ENCODE data around the gene ZMIZ1. TPM values are rescaled to one million over a fixed set of nuclear protein-coding genes. Genes with fewer than 3 reads are reported as not detected.

ZMIZ1 gene
- total RNA-seq, 1 experiment from 2014 or later, result 34.2 TPM

GRCh38 chr10:79266084-79266483 lies 197.3 kb downstream of the ZMIZ1 start:
- intact Hi-C loops (cut with micrococcal nuclease; ENCODE audit: unreplicated experiment), result no loop called here
- no peak for TF ChIP-seq CTCF (IDR thresholded peaks at IDR 0.05)
- no peak for TF ChIP-seq REST (IDR thresholded peaks at IDR 0.05; ENCODE audit: insufficient read depth in 1 of 2, low read depth in 2 of 2, low read length in 1 of 2)
- TF ChIP-seq SIN3A (IDR thresholded peaks at IDR 0.05; ENCODE audit: borderline replicate concordance, insufficient read depth, low read depth, low read length), result no peak
- no peak for TF ChIP-seq TCF7L2 (IDR thresholded peaks at IDR 0.05; ENCODE audit: low read depth, low read length)
- TF ChIP-seq POLR2AphosphoS5 (IDR thresholded peaks at IDR 0.05; ENCODE audit: low read depth, low read length), result no peak

GRCh38 chr10:79266543-79267312 lies 198.0 kb downstream of the ZMIZ1 start:
- no peak for ATAC-seq
- intact Hi-C loops (cut with micrococcal nuclease; ENCODE audit: unreplicated experiment), result no loop called here
- BruUV-seq (replicated peaks), result no TSS peak
- H3K9me3 ChIP-seq (ENCODE audit: control insufficient read depth, insufficient read depth, low read depth, low read length), result no peaks in the 10 kb centered on the region
- no peaks in the 10 kb centered on the region for H3K27me3 ChIP-seq (ENCODE audit: control insufficient read depth, insufficient read depth, low read length)
- no peak overlapping the region for H3K27ac ChIP-seq (ENCODE audit: low read length)
- no peak for DNase-seq (ENCODE audit: low read depth, low spot score)
- CTCF ChIA-PET, result no interaction called here
- no peaks in the 10 kb centered on the region for H3K4me1 ChIP-seq (ENCODE audit: control insufficient read depth, insufficient read depth, low read length)
- POLR2A ChIA-PET, result no interaction called here
- in situ Hi-C loops (cut with HindIII; ENCODE audit: low pct_unique_long_range_greater_than_20kb, low sequenced_read_pairs), result no loop called here
- H3K4me3 ChIP-seq (ENCODE audit: low read depth in 2 of 2, low read length in 2 of 2), result no peak overlapping the region
- H3K36me3 ChIP-seq (ENCODE audit: control insufficient read depth, insufficient read depth, low read length), result no peaks in the 10 kb centered on the region
- TF ChIP-seq POLR2AphosphoS5 (IDR thresholded peaks at IDR 0.05; ENCODE audit: low read depth, low read length) (no peak), CTCF (IDR thresholded peaks at IDR 0.05) (no peak), TCF7L2 (IDR thresholded peaks at IDR 0.05; ENCODE audit: low read depth, low read length) (no peak), REST (IDR thresholded peaks at IDR 0.05; ENCODE audit: insufficient read depth in 1 of 2, low read depth in 2 of 2, low read length in 1 of 2) (no peak), SIN3A (IDR thresholded peaks at IDR 0.05; ENCODE audit: borderline replicate concordance, insufficient read depth, low read depth, low read length) (no peak)

More at GRCh38 chr10:79266084-79266483, 197.3 kb downstream of the ZMIZ1 start:
- no TSS peak for BruUV-seq (replicated peaks)
- DNase-seq (ENCODE audit: low read depth, low spot score) (no peak), ATAC-seq (no peak)
- H3K27ac ChIP-seq (ENCODE audit: low read length), result no peak overlapping the region
- ChIA-PET POLR2A (no interaction called here), CTCF (no interaction called here)
- H3K4me3 ChIP-seq (ENCODE audit: low read depth in 2 of 2, low read length in 2 of 2), result no peak overlapping the region
- no peaks in the 10 kb centered on the region for H3K9me3 ChIP-seq (ENCODE audit: control insufficient read depth, insufficient read depth, low read depth, low read length)
- in situ Hi-C loops (cut with HindIII; ENCODE audit: low pct_unique_long_range_greater_than_20kb, low sequenced_read_pairs), result no loop called here
- no peaks in the 10 kb centered on the region for H3K27me3 ChIP-seq (ENCODE audit: control insufficient read depth, insufficient read depth, low read length)
- H3K4me1 ChIP-seq (ENCODE audit: control insufficient read depth, insufficient read depth, low read length), result no peaks in the 10 kb centered on the region; the same call in 1 of the 2 replicates
- H3K36me3 ChIP-seq (ENCODE audit: control insufficient read depth, insufficient read depth, low read length), result no peaks in the 10 kb centered on the region
